GM10847 (cell line): ENCODE results near the gene NCAM1.

Experiments
- POLR2A ChIP-seq: IDR thresholded peaks from 2 replicates; pipeline ENCODE4 v1.6.1; 2011; ENCODE audit not compliant: insufficient read length; ENCODE audit errors: extremely low read depth

Gene NCAM1

GRCh38 chr11:113034576-113034975, 73.4 kb downstream of the NCAM1 start:
- TF ChIP-seq POLR2A = no peak

- TF ChIP-seq POLR2A = no peak
Measured at GRCh38 chr11:113035708-113036107, 74.5 kb downstream of the NCAM1 start.

- no peak for TF ChIP-seq POLR2A
Measured at GRCh38 chr11:113043698-113044097, 82.5 kb downstream of the NCAM1 start.

- no peak for TF ChIP-seq POLR2A
Measured at GRCh38 chr11:113045146-113045545, 83.9 kb downstream of the NCAM1 start.

GRCh38 chr11:113046866-113047265, 85.6 kb downstream of the NCAM1 start:
- TF ChIP-seq POLR2A = no peak

- no peak for TF ChIP-seq POLR2A
Measured at GRCh38 chr11:113048820-113049768, 87.9 kb downstream of the NCAM1 start.

GRCh38 chr11:113057038-113057437, 95.8 kb downstream of the NCAM1 start:
- no peak for TF ChIP-seq POLR2A

GRCh38 chr11:113059548-113059947, 98.3 kb downstream of the NCAM1 start:
- no peak for TF ChIP-seq POLR2A

- TF ChIP-seq POLR2A = no peak
Measured at GRCh38 chr11:113065330-113065729, 104.1 kb downstream of the NCAM1 start.

- TF ChIP-seq POLR2A = no peak
Measured at GRCh38 chr11:113072237-113072858, 111.1 kb downstream of the NCAM1 start.

GRCh38 chr11:113073290-113073953, 112.2 kb downstream of the NCAM1 start:
- no peak for TF ChIP-seq POLR2A

- TF ChIP-seq POLR2A = no peak
Measured at GRCh38 chr11:113075586-113076095, 114.4 kb downstream of the NCAM1 start.

- no peak for TF ChIP-seq POLR2A
Measured at GRCh38 chr11:113077379-113077778, 116.2 kb downstream of the NCAM1 start.

- no peak for TF ChIP-seq POLR2A
Measured at GRCh38 chr11:113082341-113082955, 121.2 kb downstream of the NCAM1 start.

- TF ChIP-seq POLR2A = no peak
Measured at GRCh38 chr11:113083571-113083970, 122.4 kb downstream of the NCAM1 start.

- TF ChIP-seq POLR2A = no peak
Measured at GRCh38 chr11:113084297-113084696, 123.1 kb downstream of the NCAM1 start.

- no peak for TF ChIP-seq POLR2A
Measured at GRCh38 chr11:113085446-113085845, 124.2 kb downstream of the NCAM1 start.
